ENCODE data around the gene LRRC45.

DNA sequence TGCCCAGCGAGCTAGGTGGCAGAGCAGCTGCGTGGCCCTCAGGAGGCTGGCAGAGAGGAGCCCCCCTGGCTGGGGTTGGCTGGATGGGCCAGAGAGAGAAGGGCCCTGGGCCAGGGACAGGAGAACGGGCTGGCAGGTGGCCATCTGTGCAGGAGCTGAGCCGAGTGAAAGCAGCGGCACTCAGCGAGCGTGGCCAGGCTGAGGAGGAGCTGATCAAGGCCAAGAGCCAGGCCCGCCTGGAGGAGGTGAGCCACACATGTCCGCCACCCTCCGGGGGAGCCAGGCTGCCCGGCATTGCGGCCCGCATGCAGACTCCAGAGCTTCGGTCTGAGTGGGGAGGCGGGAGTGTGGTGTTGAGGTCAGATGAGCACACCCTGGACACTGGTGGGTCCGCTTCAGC lies 6.3 kb downstream of the LRRC45 start:
- TF ChIP-seq YY2 (tag by site-specific recombination; IDR thresholded peaks at IDR 0.05) (no peak), REPIN1 (tag by site-specific recombination; IDR thresholded peaks at IDR 0.05; ENCODE audit: low read depth) (no peak), GLIS2 (tag by site-specific recombination; IDR thresholded peaks at IDR 0.05) (no peak), ZNF623 (tag by site-specific recombination; IDR thresholded peaks at IDR 0.05) (no peak), ZNF223 (tag by site-specific recombination; IDR thresholded peaks at IDR 0.05) (no peak)
- TF ChIP-seq, protein P1, sequence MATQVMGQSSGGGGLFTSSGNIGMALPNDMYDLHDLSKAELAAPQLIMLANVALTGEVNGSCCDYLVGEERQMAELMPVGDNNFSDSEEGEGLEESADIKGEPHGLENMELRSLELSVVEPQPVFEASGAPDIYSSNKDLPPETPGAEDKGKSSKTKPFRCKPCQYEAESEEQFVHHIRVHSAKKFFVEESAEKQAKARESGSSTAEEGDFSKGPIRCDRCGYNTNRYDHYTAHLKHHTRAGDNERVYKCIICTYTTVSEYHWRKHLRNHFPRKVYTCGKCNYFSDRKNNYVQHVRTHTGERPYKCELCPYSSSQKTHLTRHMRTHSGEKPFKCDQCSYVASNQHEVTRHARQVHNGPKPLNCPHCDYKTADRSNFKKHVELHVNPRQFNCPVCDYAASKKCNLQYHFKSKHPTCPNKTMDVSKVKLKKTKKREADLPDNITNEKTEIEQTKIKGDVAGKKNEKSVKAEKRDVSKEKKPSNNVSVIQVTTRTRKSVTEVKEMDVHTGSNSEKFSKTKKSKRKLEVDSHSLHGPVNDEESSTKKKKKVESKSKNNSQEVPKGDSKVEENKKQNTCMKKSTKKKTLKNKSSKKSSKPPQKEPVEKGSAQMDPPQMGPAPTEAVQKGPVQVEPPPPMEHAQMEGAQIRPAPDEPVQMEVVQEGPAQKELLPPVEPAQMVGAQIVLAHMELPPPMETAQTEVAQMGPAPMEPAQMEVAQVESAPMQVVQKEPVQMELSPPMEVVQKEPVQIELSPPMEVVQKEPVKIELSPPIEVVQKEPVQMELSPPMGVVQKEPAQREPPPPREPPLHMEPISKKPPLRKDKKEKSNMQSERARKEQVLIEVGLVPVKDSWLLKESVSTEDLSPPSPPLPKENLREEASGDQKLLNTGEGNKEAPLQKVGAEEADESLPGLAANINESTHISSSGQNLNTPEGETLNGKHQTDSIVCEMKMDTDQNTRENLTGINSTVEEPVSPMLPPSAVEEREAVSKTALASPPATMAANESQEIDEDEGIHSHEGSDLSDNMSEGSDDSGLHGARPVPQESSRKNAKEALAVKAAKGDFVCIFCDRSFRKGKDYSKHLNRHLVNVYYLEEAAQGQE (tag by site-specific recombination; IDR thresholded peaks at IDR 0.05), result no peak

Measured in HEK293 (cell line).